Measurements from ENCODE around the gene NINL.
"Not testable (repeated sequence)": the region's sequence is repeated elsewhere in the genome, so short reads cannot be mapped to it uniquely, and the experiment has no call there.

The NINL gene

GRCh38 chr20:25483431-25484132 is 101.7 kb downstream of the NINL start:
- DNase-seq (ENCODE audit: low read depth): no peak

GRCh38 chr20:25481918-25482253 is 103.4 kb downstream of the NINL start:
- DNase-seq (ENCODE audit: low read depth): no peak

GRCh38 chr20:25481235-25481917 is 104.0 kb downstream of the NINL start:
- no peak for DNase-seq (ENCODE audit: low read depth)

GRCh38 chr20:25480797-25481196 is 104.5 kb downstream of the NINL start:
- DNase-seq (ENCODE audit: low read depth): no peak

DNA sequence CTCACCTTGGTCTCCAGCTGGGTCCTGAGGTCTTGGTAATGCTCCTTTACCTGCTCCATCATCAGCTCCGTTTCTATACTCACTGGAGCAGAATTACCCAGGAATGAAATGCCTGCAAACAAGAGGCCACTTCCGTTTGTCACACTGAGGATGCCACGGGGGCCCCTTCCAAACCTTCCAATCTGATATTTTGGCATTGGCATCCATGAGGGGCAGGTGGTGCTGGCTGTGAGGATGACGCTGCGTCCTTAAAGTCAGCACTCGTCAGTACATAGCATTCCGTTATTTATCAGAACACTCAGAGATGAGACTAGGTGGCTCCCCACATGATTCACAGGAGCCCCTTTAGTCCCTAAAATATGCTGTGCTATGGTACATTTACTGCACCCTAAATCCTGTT is 105.2 kb downstream of the NINL start:
- no peak for DNase-seq (ENCODE audit: low read depth)

DNA sequence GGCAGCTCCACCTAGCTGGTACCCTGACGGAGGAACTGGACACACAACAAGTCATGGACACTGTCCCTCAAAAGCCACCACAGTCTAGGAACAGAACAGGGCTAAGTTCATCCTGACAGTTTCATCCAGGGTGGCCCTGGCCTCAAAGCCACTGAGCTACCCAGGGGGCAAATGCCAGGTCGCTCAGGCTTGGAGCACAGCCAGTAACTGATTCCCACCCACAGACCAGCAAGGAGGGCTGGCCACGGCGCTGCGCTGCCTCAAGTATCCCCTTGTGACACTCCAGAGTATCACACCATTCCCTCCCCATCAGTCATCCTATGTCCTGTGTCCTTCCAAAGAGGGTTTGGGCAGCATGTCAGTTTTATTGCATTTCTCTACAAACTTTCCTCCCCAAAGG is 105.7 kb downstream of the NINL start:
- DNase-seq (ENCODE audit: low read depth): no peak

DNA sequence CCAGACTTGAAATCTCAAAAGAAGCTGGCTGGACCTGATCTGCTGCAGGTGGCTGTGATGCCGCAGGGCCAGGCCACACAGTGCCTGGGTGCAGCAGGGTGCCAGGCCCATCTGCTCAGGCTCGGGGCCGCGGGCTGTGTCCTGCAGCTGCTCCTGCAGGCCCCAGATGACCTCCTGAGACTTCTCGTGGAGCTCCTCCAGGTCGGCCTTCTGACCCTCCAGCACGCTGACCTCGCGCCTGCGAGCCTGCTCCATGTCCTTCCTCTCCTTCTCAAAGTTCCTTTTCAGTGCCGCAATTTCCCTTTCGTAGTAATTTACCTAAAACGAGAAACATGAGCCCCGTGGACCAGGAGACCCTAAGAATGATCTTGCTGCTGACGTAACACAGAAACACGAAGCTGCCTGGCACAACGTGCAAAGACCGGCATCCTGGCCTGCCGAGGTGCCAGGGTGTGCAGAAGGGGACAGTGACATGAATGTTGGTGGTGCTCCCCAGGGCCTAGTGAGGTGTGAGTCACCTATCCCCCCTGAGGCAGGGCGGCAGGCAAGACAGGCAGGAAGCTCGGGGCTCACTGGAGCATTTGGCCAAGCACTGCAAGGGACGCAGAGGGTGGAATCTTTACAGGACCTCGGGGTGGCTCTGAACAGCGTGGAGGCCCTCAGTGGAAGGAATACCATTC is 106.3 kb downstream of the NINL start:
- no peak for DNase-seq (ENCODE audit: low read depth)

DNA sequence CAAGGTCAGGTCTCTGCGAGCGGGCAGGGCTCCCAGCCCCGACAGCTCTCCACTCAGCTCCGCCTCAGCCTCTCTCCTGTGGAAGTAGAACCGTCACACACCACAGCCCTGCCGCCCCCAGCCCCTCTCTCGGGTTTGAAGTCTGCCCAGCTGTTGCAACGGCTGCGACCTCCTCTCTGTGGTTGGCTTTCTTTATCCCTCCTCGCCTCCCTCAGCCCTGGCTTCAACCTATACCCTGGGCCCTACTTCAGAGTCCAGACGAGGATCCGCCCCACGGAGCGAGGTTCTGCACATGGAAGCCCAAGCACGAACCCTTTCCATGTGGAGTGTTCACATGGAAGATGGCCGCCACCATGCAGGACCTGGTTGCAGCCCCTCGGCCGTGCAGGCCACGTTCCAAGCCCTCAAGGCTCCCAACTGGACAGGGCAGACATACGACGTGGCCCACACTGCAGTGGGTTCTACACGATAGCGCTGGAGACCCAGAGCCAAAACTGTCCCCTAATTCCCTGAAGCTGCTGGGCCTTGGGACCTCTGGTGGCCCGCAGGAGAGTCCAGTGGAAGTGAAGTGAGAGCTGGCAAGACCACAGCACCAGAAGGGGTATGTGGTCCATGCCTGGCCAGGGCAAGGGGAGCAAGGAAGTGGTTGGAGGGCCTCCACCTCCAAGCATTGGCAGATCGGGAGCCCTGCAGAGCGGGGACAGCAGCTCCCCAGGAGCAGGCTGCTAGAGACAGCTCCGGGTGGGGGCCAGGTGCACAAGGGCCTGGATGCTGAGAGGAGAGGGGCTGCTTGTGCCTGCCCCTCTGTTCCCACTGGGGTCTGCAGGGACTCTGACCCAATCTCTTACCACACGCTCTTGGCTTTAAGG is 108.1 kb downstream of the NINL start:
- DNase-seq (ENCODE audit: low read depth): no peak

DNA sequence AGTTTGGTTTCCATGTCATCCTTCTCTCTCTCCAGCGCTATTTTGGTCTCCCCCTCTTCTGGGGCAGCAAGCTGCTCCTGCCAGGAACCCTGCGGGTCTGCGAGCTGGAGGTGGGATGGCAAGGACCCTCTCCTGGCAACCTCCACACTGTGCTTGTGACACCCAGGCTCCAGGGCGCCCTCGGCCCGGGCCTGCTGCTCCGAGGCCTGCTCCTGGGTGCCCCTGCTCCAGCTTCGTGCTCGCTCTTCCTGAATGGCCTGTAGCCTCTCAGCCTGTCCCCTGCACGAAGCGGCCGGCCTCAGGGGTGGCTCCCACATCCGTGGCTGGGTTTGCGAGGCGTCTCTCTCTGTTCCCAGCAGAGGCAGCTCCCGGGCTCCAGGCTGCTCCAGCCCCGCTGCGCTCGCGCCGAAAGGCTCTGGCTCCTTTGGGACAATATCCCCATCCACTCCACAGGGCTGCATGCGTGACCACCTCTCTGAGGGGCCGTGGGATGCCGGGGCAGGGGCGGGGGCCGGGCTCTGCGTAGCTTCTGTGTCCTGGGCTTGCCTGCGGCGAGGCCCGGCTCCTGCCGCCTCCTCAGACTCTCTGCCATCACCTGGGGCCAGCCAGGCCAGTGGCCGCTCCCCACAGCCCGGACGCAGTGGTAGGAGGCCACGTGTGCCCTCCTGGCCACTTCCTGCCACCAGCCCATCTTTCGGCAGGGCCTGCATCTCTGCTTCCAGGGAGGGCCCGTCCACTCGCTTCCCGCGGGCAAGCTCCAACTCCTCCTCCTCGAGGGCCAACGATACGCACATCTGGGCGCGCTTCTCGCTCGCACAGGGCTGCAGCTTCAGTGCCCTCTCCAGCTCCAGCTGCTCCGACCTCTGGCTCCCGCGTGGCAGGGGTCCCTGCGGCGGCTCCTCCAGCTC is 109.0 kb downstream of the NINL start:
- no peak for DNase-seq (ENCODE audit: low read depth)

DNA sequence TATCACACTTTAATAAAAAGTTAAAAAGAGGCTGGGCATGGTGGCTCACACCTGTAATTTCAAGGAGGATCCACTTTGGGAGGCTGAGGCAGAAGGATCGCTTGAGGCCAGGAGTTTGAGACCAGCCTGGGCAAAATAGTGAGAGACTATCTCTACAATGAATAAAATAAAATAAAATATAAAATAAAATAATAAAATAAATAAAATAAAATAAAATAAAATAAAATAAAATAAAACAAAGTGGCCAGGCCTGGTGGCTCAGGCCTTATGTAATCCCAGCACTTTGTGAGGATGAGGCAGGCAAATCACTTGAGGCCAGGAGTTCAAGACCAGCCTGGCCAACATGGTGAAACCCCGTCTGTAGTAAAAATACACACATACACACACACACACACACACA is 112.0 kb downstream of the NINL start:
- not testable (repeated sequence) for DNase-seq (ENCODE audit: low read depth)

GRCh38 chr20:25471020-25471419 is 114.3 kb downstream of the NINL start:
- no peak for DNase-seq (ENCODE audit: low read depth)

- DNase-seq (ENCODE audit: low read depth): peak; percentile 29
Observed at GRCh38 chr20:25470045-25470444, 115.3 kb downstream of the NINL start.

DNA sequence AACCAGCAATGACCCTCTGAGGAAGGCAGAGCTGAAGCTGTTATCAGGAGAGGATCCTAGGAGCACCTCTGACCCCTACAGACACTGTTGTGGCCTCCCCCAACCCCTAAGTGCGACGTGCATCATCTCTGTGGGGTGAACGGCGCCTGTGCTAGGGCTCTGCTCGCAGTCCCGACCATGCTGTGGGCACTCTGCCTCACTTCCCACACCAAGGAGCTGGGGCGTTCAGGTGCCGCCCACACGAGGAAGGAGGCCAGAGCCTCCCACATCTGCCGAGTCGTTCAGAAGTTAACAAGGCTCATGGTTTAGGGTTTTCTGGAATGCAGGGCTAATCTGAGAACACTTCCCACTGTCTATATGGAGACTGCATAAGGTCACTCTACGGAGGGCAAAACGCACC is 115.8 kb downstream of the NINL start:
- DNase-seq (ENCODE audit: low read depth): no peak

DNA sequence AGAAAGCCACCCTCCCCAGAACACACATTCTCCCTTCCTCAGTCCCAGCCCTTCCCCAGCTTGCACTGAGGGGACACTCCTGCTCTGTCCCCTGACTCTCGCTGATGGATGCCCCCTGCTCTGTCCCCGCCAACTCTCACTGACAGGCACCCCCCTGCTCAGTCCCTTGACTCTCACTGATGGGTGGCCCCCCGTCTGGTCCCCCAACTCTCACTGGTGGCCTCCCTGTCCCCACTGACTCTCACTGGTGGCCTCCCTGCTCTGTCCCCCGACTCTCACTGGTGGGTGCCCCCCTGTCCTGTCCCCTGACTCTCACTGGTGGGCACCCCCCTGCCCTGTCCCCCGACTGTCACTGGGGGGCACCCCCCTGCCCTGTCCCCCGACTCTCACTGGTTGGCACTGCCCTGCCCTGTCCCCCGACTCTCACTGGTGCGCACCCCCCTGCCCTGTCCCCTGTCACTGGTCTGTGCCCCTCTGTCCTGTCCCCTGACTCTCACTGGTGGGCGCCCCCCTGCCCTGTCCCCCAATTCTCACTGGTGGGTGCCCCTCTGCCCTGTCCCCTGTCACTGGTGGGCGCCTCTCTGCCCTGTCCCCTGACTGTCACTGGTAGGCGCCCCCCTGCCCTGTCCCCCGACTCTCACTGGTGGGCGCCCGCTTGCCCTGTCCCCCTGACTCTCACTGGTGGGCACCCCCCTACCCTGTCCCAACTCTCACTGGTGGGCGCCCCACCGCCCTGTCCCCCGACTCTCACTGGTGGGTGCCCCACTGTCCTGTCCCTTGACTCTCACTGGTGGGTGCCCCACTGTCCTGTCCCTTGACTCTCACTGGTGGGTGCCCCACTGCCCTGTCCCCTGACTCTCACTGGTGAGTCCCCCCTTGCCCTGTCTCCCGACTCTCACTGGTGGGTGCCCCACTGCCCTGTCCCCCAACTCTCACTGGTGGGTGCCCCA is 116.9 kb downstream of the NINL start:
- DNase-seq (ENCODE audit: low read depth): no peak

- no peak for DNase-seq (ENCODE audit: low read depth)
Observed at GRCh38 chr20:25467441-25467840, 117.9 kb downstream of the NINL start.

GRCh38 chr20:25466846-25467245 is 118.5 kb downstream of the NINL start:
- no peak for DNase-seq (ENCODE audit: low read depth)

- DNase-seq (ENCODE audit: low read depth): no peak
Observed at GRCh38 chr20:25465243-25466135, 119.8 kb downstream of the NINL start.

- DNase-seq (ENCODE audit: low read depth): no peak
Observed at GRCh38 chr20:25464501-25465242, 120.7 kb downstream of the NINL start.
